Breast epithelium (tissue), 3 donors: ENCODE results near the gene MTMR6.

Experiments used
- CTCF ChIP-seq, 3 donors: fragments of 450-650 bp; IDR thresholded peaks; one replicate each; pipeline ENCODE4 v1.5.1; 2016 to 2017; ENCODE audit warnings: antibody characterized with exemption in 3 of 3, mild to moderate bottlenecking in 3 of 3, moderate library complexity in 3 of 3
- POLR2A ChIP-seq: fragments of 450-650 bp; IDR thresholded peaks from one replicate; pipeline ENCODE4 v1.6.1; 2016; ENCODE audit warnings: antibody characterized with exemption, mild to moderate bottlenecking, moderate library complexity
- POLR2AphosphoS5 ChIP-seq, 3 donors: sonication (generic); formaldehyde crosslinking; IDR thresholded peaks; one replicate each; pipeline ENCODE4 v1.6.1; 2017; ENCODE audit warnings: antibody characterized with exemption in 3 of 3

GRCh38 chr13:25310891-25311290, 23.6 kb upstream of the MTMR6 start:
- no peak for TF ChIP-seq POLR2A
- TF ChIP-seq CTCF (IDR thresholded peaks at IDR 0.05): no peak
- TF ChIP-seq POLR2AphosphoS5 (IDR thresholded peaks at IDR 0.05): no peak
